PC-9 (cell line): ENCODE results near the gene NRIP1. TPM values are rescaled to one million over a fixed set of nuclear protein-coding genes. Genes with fewer than 3 reads are reported as not detected.
"Not testable (repeated sequence)": the region's sequence is repeated elsewhere in the genome, so short reads cannot be mapped to it uniquely, and the experiment has no call there.

Source experiments
- BruUV-seq: library from RNA; stranded (reverse); fragments of 400-500 nt; replicated peaks from 2 replicates; lab custom pipeline; 2021; lab: Mats Ljungman, UMichigan
- CTCF ChIA-PET: fragments of 300-600 bp; sonication (Branson Sonifier 250); formaldehyde crosslinking; loops from one replicate; lab custom pipeline; 2022; ENCODE audit warnings: antibody characterized with exemption; lab: Charles Lee
- POLR2A ChIA-PET: fragments of 300-600 bp; sonication (Branson Sonifier 250); formaldehyde crosslinking; loops from one replicate; lab custom pipeline; 2022; ENCODE audit warnings: antibody characterized with exemption; ENCODE audit not compliant: unreplicated experiment; lab: Charles Lee
- DNase-seq, 2 experiments: peaks; one replicate each; pipeline versions ENCODE4 v3.0.0 to v3.0.0-alpha.2; 2015 to 2022; ENCODE audit warnings: mixed read lengths in 1 of 2
- H2AFZ ChIP-seq: fragments of 200-600 bp; sonication (generic); 2 replicates; pipeline ENCODE4 v1.8.1; 2017; ENCODE audit warnings: antibody characterized with exemption
- H3F3A ChIP-seq: fragments of 200-600 bp; sonication (generic); 2 replicates; pipeline ENCODE4 v1.8.1; 2017; ENCODE audit warnings: antibody characterized with exemption, mild to moderate bottlenecking, low read depth; ENCODE audit not compliant: insufficient read depth
- H3K27ac ChIP-seq: fragments of 200-600 bp; sonication (generic); 2 replicates; pipeline ENCODE4 v1.6.1; 2016; ENCODE audit warnings: mixed run types
- H3K27me3 ChIP-seq: fragments of 200-600 bp; sonication (generic); 2 replicates; pipeline ENCODE4 v1.6.1; 2016; ENCODE audit warnings: low read depth, mixed run types; ENCODE audit not compliant: insufficient read depth
- H3K36me3 ChIP-seq: fragments of 200-600 bp; sonication (generic); 2 replicates; pipeline ENCODE4 v1.6.1; 2016; ENCODE audit warnings: low read depth, mixed run types
- H3K4me1 ChIP-seq: fragments of 200-600 bp; sonication (generic); replicated peaks from 2 replicates; pipeline ENCODE4 v1.6.1; 2016; ENCODE audit warnings: mixed run types; ENCODE audit not compliant: insufficient read depth
- H3K4me2 ChIP-seq: fragments of 200-600 bp; sonication (generic); 2 replicates; pipeline ENCODE4 v1.6.1; 2017; ENCODE audit warnings: mixed run types
- H3K4me3 ChIP-seq: fragments of 200-600 bp; sonication (generic); 2 replicates; pipeline ENCODE4 v1.6.1; 2016; ENCODE audit warnings: mixed run types
- H3K79me2 ChIP-seq: fragments of 200-600 bp; sonication (generic); 2 replicates; pipeline ENCODE4 v1.6.1; 2017; ENCODE audit warnings: low read depth, mixed run types
- H3K9me2 ChIP-seq: fragments of 200-600 bp; sonication (generic); 2 replicates; pipeline ENCODE4 v1.8.1; 2017; ENCODE audit warnings: mild to moderate bottlenecking; ENCODE audit not compliant: insufficient read depth
- H3K9me3 ChIP-seq: fragments of 200-600 bp; sonication (generic); 2 replicates; pipeline ENCODE4 v1.8.1; 2016; ENCODE audit warnings: low read depth; ENCODE audit not compliant: insufficient read depth
- H4K20me1 ChIP-seq: fragments of 200-600 bp; sonication (generic); 2 replicates; pipeline ENCODE4 v1.8.1; 2017; ENCODE audit not compliant: insufficient read depth
- CTCF ChIP-seq: fragments of 200-600 bp; sonication (generic); conservative IDR thresholded peaks from 2 replicates; pipeline ENCODE4 v1.6.1; 2017; ENCODE audit warnings: mixed run types, antibody characterized with exemption, mild to moderate bottlenecking, moderate library complexity
- EZH2 ChIP-seq: fragments of 200-600 bp; sonication (generic); IDR thresholded peaks from 2 replicates; pipeline ENCODE4 v1.8.0; 2017; ENCODE audit warnings: antibody characterized with exemption, low read depth
- intact Hi-C: fragments of 100-400 bp; cut with micrococcal nuclease; formaldehyde crosslinking; loops from one replicate; pipeline ENCODE4 v1.10.0; 2022; ENCODE audit not compliant: unreplicated experiment
- total RNA-seq: library from RNA; stranded (reverse); gene quantifications from 2 replicates; pipeline ENCODE4 v1.2.3, GENCODE V29; 2021

The NRIP1 gene
- total RNA-seq, 1 experiment from 2014 or later, result 33.0 TPM

DNA sequence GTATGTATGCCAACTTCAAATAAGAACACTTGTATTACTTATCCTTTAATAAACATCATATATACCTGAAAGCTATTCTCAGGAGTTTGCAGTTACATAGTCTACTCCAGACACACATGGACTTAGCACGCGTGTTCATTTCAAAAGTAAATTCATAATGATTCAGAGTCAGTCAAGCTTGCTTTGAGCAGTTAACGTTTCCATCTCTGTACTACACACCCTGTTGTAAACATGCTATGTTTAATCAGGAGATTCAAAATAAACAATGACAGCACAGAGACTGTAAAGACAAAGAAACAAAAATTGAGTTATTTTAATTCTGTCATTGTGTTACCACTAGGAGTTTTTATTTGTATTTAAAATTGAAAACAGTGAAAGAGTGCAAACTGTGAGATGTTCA is 119.6 kb downstream of the NRIP1 start:
- ChIA-PET POLR2A (no interaction called here), CTCF (no interaction called here)
- H3K9me2 ChIP-seq, result no peaks in the 10 kb centered on the region
- H3K27me3 ChIP-seq, result no peaks in the 10 kb centered on the region
- no peaks in the 10 kb centered on the region for H4K20me1 ChIP-seq
- no peak overlapping the region for H3K4me2 ChIP-seq
- intact Hi-C loops, result no loop called here
- H3K36me3 ChIP-seq, result no peaks in the 10 kb centered on the region
- H3K79me2 ChIP-seq, result no peaks in the 10 kb centered on the region
- H3F3A ChIP-seq, result no peaks in the 10 kb centered on the region
- H3K9me3 ChIP-seq, result no peaks in the 10 kb centered on the region; the same call in 1 of the 2 replicates
- TF ChIP-seq EZH2 (no peak), CTCF (no peak)
- H3K4me3 ChIP-seq, result no peak overlapping the region
- no peaks in the 10 kb centered on the region for H3K4me1 ChIP-seq
- no peak overlapping the region for H3K27ac ChIP-seq
- BruUV-seq, result no TSS peak
- DNase-seq, result no peak
- no peak overlapping the region for H2AFZ ChIP-seq

DNA sequence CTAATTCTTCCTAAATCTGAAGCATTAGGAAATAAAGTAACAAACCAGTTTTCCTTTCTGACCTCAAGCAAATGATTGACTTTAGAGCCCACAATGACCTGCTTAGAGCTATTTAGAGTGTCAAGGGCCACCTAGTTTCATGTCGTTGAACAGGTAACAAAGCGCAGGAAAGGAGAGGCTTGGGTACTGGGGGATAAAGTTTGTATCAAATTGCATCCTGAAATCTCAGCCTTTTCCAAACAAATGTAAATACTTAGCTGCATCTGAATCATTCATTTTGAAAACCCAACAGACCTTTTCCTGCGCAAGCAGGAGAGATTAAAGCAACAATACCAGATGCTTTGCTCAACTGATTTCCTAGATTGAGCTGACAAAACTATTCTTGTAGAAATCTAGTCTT is 121.2 kb downstream of the NRIP1 start:
- no peak overlapping the region for H3K4me2 ChIP-seq
- ChIA-PET POLR2A (no interaction called here), CTCF (no interaction called here)
- H3K79me2 ChIP-seq, result no peaks in the 10 kb centered on the region
- intact Hi-C loops, result no loop called here
- H3K9me3 ChIP-seq, result 0 out of 2 replicates have a peak, but pooled peaks cover 6% of the 10 kb centered on the region
- no peaks in the 10 kb centered on the region for H4K20me1 ChIP-seq
- BruUV-seq, result no TSS peak
- H2AFZ ChIP-seq, result no peak overlapping the region
- no peaks in the 10 kb centered on the region for H3K4me1 ChIP-seq
- no peaks in the 10 kb centered on the region for H3F3A ChIP-seq
- no peaks in the 10 kb centered on the region for H3K27me3 ChIP-seq
- no peaks in the 10 kb centered on the region for H3K9me2 ChIP-seq
- H3K36me3 ChIP-seq, result no peaks in the 10 kb centered on the region
- H3K27ac ChIP-seq, result no peak overlapping the region
- no peak overlapping the region for H3K4me3 ChIP-seq
- TF ChIP-seq CTCF (no peak), EZH2 (no peak)
- no peak for DNase-seq

DNA sequence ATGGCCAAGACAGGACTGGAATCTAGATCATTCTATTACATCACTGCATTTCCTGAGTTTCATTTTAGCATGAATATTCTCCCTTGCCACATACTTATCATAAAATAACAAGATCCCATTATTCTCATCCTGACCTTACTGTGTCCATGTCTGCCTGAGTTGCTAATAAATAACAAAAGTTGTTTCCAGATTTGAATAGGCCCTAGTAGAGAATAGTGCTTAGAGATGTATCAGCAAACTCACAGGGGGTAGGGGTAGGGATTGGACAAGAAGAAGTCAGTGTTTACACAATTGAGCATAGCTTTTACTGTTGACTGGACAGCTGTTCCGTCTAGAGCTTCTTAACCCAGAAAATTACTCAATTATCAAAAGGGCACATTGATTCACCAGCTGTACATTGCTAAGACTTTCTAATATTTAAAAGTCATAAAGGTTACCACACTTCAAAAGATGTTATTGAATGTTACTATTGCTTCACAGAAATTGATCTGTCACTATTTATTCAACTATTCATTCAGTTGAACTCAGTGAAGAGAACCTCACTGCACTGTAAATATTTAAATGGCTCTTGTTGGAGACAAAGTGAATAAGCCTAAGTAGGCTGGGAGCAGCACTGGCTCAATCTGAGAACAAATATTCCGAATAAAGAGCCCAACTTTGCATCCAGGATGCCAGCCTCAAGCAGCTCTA is 121.9 kb downstream of the NRIP1 start:
- H3K4me2 ChIP-seq, result no peak overlapping the region
- H3K9me2 ChIP-seq, result no peaks in the 10 kb centered on the region
- POLR2A ChIA-PET, result interaction anchor here (0.6 kb wide), 1 partner anchor 770 kb away, joined by 23 read pairs; no protein-coding TSS in a partner anchor
- no peak for DNase-seq
- no TSS peak for BruUV-seq
- TF ChIP-seq EZH2 (no peak), CTCF (no peak)
- no peaks in the 10 kb centered on the region for H3K36me3 ChIP-seq
- H3F3A ChIP-seq, result no peaks in the 10 kb centered on the region
- H2AFZ ChIP-seq, result no peak overlapping the region
- H3K27me3 ChIP-seq, result no peaks in the 10 kb centered on the region
- no peak overlapping the region for H3K4me3 ChIP-seq
- no peaks in the 10 kb centered on the region for H3K79me2 ChIP-seq
- 0 out of 2 replicates have a peak, but pooled peaks cover 6% of the 10 kb centered on the region for H3K9me3 ChIP-seq
- intact Hi-C loops, result no loop called here
- H4K20me1 ChIP-seq, result no peaks in the 10 kb centered on the region
- CTCF ChIA-PET, result no interaction called here
- H3K4me1 ChIP-seq, result no peaks in the 10 kb centered on the region
- H3K27ac ChIP-seq, result no peak overlapping the region

DNA sequence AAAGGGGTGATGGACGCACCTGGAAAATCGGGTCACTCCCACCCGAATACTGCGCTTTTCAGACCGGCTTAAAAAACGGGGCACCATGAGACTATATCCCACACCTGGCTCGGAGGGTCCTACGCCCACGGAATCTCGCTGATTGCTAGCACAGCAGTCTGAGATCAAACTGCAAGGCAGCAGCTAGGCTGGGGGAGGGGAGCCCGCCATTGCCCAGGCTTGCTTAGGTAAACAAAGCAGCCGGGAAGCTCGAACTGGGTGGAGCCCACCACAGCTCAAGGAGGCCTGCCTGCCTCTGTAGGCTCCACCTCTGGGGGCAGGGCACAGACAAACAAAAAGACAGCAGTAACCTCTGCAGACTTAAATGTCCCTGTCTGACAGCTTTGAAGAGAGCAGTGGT is 137.5 kb downstream of the NRIP1 start:
- H3F3A ChIP-seq, H3K79me2 ChIP-seq, DNase-seq, H4K20me1 ChIP-seq, intact Hi-C loops, H3K9me2 ChIP-seq, H3K4me2 ChIP-seq, H3K4me3 ChIP-seq, BruUV-seq, H3K36me3 ChIP-seq, H2AFZ ChIP-seq, CTCF ChIA-PET, H3K9me3 ChIP-seq, H3K27me3 ChIP-seq, H3K4me1 ChIP-seq, H3K27ac ChIP-seq: not testable (repeated sequence)
- POLR2A ChIA-PET, result interaction anchor here (0.7 kb wide), 1 partner anchor 19 kb away, joined by 8 read pairs; no protein-coding TSS in a partner anchor
